Colon (tissue), 2 donors: ENCODE results near the gene WWC2.
"Not testable (repeated sequence)": the region's sequence is repeated elsewhere in the genome, so short reads cannot be mapped to it uniquely, and the experiment has no call there.

ENCODE experiments used
- FAIRE-seq: peaks from 2 replicates; lab custom pipeline; 2012; peaks lifted over from hg19 to GRCh38; lab: Jason Lieb, UNC
- donor health status: control.
- donor health status: control.

Gene WWC2

GRCh38 chr4:183142571-183143550 lies 43.8 kb downstream of the WWC2 start:
- no peak for FAIRE-seq

GRCh38 chr4:183144787-183145186 lies 45.7 kb downstream of the WWC2 start:
- no peak for FAIRE-seq

- FAIRE-seq: no peak
Observed at GRCh38 chr4:183145773-183146172, 46.7 kb downstream of the WWC2 start.

- no peak for FAIRE-seq
Observed at GRCh38 chr4:183146478-183146877, 47.4 kb downstream of the WWC2 start.

GRCh38 chr4:183147196-183147595 lies 48.1 kb downstream of the WWC2 start:
- no peak for FAIRE-seq

GRCh38 chr4:183147983-183148382 lies 48.9 kb downstream of the WWC2 start:
- FAIRE-seq: no peak

DNA sequence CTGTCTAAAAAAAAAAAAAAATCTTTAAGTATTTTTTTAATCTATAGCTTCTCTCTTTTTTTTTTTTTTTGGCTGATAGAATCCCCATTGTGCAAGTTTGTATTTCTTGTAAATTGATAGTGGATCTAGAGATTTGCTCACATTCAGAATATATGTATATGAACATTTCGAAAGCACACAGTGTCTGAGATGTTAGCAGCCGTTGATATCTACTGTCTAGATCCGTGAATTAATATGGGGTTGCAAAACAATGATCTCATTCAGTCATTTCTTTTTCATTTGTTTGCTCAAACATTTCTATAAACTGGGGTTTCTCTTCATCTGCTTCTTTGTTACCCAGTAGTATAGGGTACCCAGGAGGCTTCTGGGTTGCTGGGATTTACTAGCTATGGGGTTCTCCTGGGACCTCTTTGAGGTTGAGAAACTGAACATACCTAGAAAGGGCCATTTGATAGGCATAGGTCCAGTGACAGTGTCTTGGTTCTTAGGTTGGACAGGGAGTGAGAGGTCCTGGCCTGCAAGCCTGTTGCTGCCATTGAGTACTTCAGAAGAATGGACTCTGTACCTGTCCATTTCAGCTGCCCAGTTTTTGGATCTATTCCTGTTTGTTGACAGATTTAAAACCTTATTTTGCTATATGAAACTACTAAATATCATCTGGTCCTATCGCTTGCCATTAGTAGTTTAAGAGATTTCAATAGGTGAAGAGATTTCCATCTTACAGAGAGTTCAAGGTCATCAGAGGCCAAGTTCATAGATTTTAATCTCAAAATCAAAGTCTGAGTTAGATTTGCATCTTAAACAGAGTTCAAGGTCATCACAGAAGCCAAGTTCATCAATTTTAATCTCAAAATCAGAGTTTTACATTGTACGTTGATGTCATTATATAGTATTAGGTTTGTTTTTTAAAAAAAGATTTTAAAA lies 50.8 kb downstream of the WWC2 start:
- no peak for FAIRE-seq

DNA sequence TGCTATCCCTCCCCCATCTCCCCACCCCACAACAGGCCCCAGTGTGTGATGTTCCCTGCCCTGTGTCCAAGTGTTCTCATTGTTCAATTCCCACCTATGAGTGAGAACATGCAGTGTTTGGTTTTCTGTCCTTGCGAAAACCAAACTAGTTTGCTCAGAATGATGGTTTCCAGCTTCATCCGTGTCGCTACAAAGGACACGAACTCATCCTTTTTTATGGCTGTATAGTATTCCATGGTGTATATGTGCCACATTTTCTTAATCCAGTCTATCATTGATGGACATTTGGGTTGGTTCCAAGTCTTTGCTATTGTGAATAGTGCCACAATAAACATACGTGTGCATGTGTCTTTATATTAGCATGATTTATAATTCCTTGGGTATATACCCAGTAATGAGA lies 51.6 kb downstream of the WWC2 start:
- not testable (repeated sequence) for FAIRE-seq

- not testable (repeated sequence) for FAIRE-seq
Observed at GRCh38 chr4:183152232-183152631, 53.2 kb downstream of the WWC2 start.

- no peak for FAIRE-seq
Observed at GRCh38 chr4:183153190-183153916, 54.3 kb downstream of the WWC2 start.

GRCh38 chr4:183154701-183155391 lies 55.8 kb downstream of the WWC2 start:
- no peak for FAIRE-seq

DNA sequence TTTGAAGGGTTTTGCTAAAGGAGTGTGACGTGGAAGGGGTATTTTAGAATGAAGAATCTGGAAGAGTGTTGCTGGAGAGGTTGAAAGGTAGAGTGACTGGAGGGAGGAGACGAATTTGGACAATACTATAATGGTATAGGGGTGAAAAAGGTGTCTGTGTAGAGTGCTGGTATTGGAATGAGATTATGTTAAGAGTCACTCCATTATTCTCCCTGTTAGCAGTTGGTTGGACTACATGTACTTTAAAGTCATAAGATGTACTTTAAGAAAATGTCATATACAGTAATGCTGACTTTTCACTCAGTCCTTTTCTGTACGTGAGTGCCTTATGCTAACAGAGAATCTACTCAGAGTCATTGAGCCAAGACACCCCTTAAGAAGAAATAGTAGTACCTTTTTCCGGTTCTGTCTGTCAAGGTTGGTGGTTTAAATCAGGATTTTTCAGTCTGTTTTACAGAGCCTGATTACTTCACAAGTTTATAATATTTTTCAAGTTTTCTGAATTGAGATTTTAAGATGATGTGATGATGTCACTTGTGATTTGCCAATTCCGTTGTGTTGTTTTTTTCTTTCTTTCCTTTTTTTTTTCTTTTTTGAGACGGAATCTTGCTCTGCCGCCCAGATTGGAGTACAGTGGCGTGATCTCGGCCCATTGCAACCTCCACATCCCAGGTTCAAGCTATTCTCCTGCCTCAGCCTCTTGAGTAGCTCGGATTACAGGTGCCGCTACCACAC lies 56.6 kb downstream of the WWC2 start:
- FAIRE-seq: no peak

- no peak for FAIRE-seq
Observed at GRCh38 chr4:183157215-183157614, 58.2 kb downstream of the WWC2 start.

DNA sequence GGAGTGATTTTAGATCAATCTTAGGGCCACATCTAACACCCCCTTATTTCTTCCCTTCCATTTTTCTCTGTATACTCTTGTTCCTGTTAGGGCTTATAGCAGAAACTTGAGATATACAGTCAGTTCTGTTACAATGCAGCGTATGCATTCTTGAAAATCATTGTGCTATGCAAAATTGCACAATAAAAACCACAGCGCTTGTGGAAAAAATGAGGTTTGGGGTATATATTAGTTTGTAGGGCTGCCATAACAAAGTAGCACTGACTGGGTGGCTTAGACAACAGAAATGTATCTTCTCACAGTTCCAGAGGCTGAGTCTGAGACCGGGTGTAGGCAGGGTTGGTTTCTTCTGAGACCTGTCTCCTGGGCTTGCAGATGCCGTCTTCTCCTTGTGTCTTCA lies 59.0 kb downstream of the WWC2 start:
- FAIRE-seq: no peak

DNA sequence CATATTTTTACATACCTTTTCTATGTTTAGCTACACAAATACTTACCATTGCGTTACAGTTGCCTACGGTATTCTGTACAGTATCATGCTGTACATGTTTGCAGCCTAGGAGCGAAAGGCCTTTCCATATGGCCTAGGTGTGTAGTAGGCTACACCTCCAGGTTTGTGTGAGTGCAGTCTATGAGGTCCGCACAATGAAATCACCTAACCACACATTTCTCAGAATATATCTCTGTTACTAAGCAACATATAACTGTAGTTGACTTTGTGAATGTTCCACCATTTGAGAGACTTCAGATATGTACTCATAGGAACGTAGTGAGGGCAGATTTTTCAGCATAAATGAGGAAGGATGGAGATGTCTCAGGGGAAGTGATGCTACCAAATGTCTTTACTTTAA lies 62.6 kb downstream of the WWC2 start:
- FAIRE-seq: no peak

DNA sequence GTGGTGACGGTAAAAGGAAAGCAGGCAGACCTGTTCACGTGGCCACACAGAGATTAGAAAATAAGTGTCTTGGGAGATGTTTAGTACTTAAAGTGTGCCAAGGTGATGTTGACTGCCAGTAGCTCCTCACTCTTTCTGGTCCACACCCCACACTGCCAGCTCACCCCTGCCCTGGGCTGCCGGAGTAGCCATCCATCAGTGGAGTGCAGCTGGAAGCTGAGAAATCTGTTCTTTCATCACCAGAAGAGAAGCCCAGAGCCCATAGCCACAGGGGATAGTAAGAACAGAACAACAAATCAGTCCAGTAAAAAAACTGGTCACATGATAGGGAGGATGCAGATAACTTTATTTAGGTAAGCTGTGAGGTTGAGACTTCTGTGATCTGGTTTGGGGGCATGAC lies 64.1 kb downstream of the WWC2 start:
- FAIRE-seq: no peak

DNA sequence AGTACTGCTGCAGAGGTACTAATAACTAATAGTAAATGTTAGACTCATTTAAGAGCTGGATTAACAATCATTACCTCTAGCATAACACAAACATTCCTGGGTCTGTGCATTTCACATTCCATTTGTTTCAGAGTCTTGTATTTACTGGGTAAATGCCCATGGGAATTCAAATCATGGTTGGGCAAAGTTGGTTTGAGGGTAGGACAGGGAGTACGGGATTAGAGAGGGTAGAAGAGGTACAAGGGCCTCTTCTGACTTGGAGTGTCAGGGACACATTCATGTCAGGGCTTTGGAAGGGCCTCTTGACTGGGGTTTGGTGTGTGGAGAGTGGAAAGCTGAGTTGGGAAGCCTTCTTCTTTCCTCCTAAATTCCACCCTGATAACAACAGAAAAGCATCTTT lies 65.9 kb downstream of the WWC2 start:
- no peak for FAIRE-seq

DNA sequence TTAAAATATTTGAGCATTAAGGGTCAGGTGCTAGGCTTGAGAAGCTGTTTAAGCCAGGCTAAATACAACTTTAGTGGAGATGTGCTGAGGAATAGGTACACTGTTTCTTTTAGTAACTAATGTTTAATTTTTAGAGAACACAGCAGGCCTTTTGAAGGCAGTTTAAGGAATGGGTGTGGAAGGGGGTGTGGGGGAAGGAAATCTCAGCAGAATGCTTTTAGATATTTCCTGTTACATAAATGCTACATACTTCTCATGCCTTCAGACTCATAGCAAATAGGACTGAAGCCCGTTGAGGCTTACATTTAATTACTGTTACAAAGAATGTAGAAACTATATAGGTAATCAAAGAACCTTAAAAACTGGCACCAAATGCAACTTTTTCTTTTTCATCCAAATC lies 66.3 kb downstream of the WWC2 start:
- no peak for FAIRE-seq

DNA sequence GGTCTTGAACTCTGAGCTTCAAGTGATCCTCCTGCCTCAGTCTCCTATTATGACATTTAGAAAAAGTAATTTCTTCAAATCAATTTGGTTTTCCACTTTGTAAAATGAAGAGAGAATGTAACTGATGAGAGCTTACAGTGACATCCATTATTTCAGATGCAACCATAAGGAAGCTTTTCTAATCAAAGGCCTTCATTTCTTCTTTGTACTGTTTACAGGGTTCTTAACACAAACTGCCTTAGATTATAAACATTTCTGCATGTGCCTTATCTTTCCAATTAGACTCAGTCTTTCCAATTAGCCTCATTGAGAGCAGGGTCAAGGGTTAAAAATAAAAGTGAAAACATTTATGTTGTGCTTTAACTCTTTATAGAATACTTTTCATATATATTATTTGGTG lies 71.8 kb downstream of the WWC2 start:
- FAIRE-seq: no peak

GRCh38 chr4:183171484-183172267 lies 72.6 kb downstream of the WWC2 start:
- FAIRE-seq: no peak
